H1 (cell line): ENCODE measurements around the gene ZNF541. TPM values are rescaled to one million over a fixed set of nuclear protein-coding genes. Genes with fewer than 3 reads are reported as not detected.

ENCODE experiments used
- EZH2 ChIP-seq: fragments of 200-600 bp; sonication (generic); IDR thresholded peaks from 2 replicates; pipeline ENCODE4 v1.7.1; 2012; ENCODE audit warnings: low read depth, mild to moderate bottlenecking, moderate library complexity, low read length, inconsistent platforms; ENCODE audit not compliant: severe bottlenecking
- GTF2F1 ChIP-seq: IDR thresholded peaks from 2 replicates; pipeline ENCODE4 v1.6.1; 2012; ENCODE audit warnings: low read depth, low read length, improper control_type of control experiment, borderline replicate concordance
- POLR2AphosphoS5 ChIP-seq: IDR thresholded peaks from 2 replicates; pipeline ENCODE4 v1.6.1; 2011; ENCODE audit warnings: low read depth, low read length
- RNF2 ChIP-seq: fragments of 200-900, 300-1000 bp; sonication (generic); IDR thresholded peaks from 2 replicates; pipeline ENCODE4 v1.7.1; 2016; ENCODE audit warnings: borderline replicate concordance, low read depth, mild to moderate bottlenecking, antibody characterized with exemption, low read length; ENCODE audit not compliant: poor library complexity, severe bottlenecking; ENCODE audit errors: missing control alignments
- SIX5 ChIP-seq: IDR thresholded peaks from 2 replicates; pipeline ENCODE4 v1.6.1; 2011; ENCODE audit warnings: mild to moderate bottlenecking, low read depth, low read length
- SRF ChIP-seq: IDR thresholded peaks from 2 replicates; pipeline ENCODE4 v1.6.1; 2011; ENCODE audit warnings: mild to moderate bottlenecking, low read depth, low read length, moderate library complexity
- TEAD4 ChIP-seq: IDR thresholded peaks from 2 replicates; pipeline ENCODE4 v1.6.1; 2012; ENCODE audit warnings: low read depth, low read length, inconsistent platforms, mixed read lengths
- polyA plus RNA-seq, 7 experiments: library from polyadenylated mRNA; depleted of rRNA in 3 of 7; stranded (reverse) in 5 of 7; unstranded in 2 of 7; fragments of >200 nt in 5 of 7; fragments of 200-250 nt in 2 of 7; gene quantifications; 1 replicate in 5 of 7; 2 replicates in 1 of 7; 4 replicates in 1 of 7; pipeline versions ENCODE4 v1.2.1 to v1.2.3, GENCODE V29; 2011 to 2013; ENCODE audit warnings: missing spikeins in 2 of 7, mixed read lengths in 2 of 7
- total RNA-seq: library from RNA; stranded (reverse); fragmentation: NEBNext Ultra II Directional; extraction: Animal tissue kit (Norgen Biotek cat#: 25700); gene quantifications from 2 replicates; pipeline ENCODE4 v1.2.1, GENCODE V29; 2021
- TF ChIP-seq, protein P1 (sequence below), 3 experiments: IDR thresholded peaks; 1 replicate in 2 of 3; 2 replicates in 1 of 3; pipeline versions ENCODE4 v1.5.1 to v1.6.1; 2011; ENCODE audit warnings: low read length in 3 of 3, mild to moderate bottlenecking in 3 of 3, inconsistent platforms in 2 of 3, low read depth in 1 of 3, moderate library complexity in 1 of 3; ENCODE audit not compliant: insufficient read depth in 1 of 3; ENCODE audit errors: control extremely low read depth in 1 of 3

The ZNF541 gene
- total and polyA plus RNA-seq, 2 of the 8 experiments (the other 6 are each of a cell fraction or from before 2014, with no cell fraction given): 0.05 TPM; not detected in 1

DNA sequence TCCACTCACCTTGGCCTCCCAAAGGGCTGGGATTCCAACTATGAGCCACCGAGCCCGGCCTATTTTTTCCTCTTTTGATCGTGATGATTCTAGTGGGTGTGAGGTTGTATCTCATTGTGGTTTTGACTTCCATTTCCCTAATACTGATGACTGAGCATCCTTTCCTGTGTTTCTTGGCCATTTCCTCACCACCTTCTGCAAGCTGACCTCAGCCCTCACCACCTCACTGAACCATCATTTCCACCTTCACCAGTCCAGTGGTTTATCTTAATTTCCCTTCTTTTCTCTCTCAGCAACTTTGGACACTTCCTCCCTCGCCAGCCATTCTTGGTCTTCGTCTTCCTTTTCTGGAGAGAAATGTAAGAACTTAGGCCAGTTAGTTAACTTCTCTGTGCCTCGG, 23.0 kb upstream of the ZNF541 start (continued):
- TF ChIP-seq, protein P1, sequence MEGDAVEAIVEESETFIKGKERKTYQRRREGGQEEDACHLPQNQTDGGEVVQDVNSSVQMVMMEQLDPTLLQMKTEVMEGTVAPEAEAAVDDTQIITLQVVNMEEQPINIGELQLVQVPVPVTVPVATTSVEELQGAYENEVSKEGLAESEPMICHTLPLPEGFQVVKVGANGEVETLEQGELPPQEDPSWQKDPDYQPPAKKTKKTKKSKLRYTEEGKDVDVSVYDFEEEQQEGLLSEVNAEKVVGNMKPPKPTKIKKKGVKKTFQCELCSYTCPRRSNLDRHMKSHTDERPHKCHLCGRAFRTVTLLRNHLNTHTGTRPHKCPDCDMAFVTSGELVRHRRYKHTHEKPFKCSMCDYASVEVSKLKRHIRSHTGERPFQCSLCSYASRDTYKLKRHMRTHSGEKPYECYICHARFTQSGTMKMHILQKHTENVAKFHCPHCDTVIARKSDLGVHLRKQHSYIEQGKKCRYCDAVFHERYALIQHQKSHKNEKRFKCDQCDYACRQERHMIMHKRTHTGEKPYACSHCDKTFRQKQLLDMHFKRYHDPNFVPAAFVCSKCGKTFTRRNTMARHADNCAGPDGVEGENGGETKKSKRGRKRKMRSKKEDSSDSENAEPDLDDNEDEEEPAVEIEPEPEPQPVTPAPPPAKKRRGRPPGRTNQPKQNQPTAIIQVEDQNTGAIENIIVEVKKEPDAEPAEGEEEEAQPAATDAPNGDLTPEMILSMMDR (IDR thresholded peaks at IDR 0.05; ENCODE audit: control extremely low read depth in 1 of 3, insufficient read depth in 1 of 3, low read depth in 1 of 3, low read length in 3 of 3): no peak
- TF ChIP-seq GTF2F1: no peak
- TF ChIP-seq SRF: no peak
- no peak for TF ChIP-seq TEAD4
- no peak for TF ChIP-seq RNF2
- TF ChIP-seq SIX5: no peak
- no peak for TF ChIP-seq POLR2AphosphoS5
- no peak for TF ChIP-seq EZH2
